ENCODE data around the gene KCNMB3. TPM values are rescaled to one million over a fixed set of nuclear protein-coding genes. Genes with fewer than 3 reads are reported as not detected.

KCNMB3 gene
- total RNA-seq, 1 donor from 2014 or later = 0.75 TPM

DNA sequence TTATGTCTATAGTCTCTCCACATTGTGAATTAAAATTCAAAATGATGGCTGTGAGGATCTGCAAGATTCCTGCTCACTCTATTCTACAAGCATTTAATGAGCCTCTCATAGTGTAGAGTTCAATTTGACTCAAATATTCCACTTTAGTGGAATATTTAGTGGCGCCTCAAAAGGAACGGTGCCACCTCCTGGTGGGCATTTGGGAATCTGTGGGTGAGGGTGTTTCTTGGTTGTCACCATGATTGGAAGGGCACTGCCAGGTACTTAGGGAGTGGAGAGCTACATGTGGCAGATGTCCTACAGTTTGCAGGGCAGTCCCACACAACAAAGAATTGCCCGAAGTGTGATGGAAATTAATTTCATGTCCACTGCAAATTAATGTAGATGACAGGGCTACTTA lies 21.5 kb upstream of the KCNMB3 start:
- no peak overlapping the region for H3K4me3 Mint-ChIP-seq (ENCODE audit: unreplicated experiment)
- H3K36me3 Mint-ChIP-seq (ENCODE audit: low read depth, unreplicated experiment) = no peaks in the 10 kb centered on the region
- no peak for FAIRE-seq
- peaks cover 4% of the 10 kb centered on the region for H3K4me1 Mint-ChIP-seq (ENCODE audit: low read depth, unreplicated experiment)
- H4K20me1 ChIP-seq (ENCODE audit: insufficient read depth, low read length) = no peaks in the 10 kb centered on the region
- no peaks in the 10 kb centered on the region for H3K36me3 ChIP-seq (ENCODE audit: insufficient read depth, low read length)
- no peaks in the 10 kb centered on the region for H3K9me3 Mint-ChIP-seq (ENCODE audit: unreplicated experiment)
- H3K79me2 ChIP-seq (ENCODE audit: insufficient read depth, low read length) = no peaks in the 10 kb centered on the region
- H3K4me1 ChIP-seq (ENCODE audit: insufficient read depth, low read length) = no peaks in the 10 kb centered on the region
- H2AFZ ChIP-seq (ENCODE audit: low read depth, low read length) = no peak overlapping the region
- no peaks in the 10 kb centered on the region for H3K27me3 Mint-ChIP-seq (ENCODE audit: low read depth, unreplicated experiment)
- H3K27me3 ChIP-seq (ENCODE audit: insufficient read depth, low read length) = no peaks in the 10 kb centered on the region
- TF ChIP-seq, protein P1, sequence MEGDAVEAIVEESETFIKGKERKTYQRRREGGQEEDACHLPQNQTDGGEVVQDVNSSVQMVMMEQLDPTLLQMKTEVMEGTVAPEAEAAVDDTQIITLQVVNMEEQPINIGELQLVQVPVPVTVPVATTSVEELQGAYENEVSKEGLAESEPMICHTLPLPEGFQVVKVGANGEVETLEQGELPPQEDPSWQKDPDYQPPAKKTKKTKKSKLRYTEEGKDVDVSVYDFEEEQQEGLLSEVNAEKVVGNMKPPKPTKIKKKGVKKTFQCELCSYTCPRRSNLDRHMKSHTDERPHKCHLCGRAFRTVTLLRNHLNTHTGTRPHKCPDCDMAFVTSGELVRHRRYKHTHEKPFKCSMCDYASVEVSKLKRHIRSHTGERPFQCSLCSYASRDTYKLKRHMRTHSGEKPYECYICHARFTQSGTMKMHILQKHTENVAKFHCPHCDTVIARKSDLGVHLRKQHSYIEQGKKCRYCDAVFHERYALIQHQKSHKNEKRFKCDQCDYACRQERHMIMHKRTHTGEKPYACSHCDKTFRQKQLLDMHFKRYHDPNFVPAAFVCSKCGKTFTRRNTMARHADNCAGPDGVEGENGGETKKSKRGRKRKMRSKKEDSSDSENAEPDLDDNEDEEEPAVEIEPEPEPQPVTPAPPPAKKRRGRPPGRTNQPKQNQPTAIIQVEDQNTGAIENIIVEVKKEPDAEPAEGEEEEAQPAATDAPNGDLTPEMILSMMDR (IDR thresholded peaks at IDR 0.05; ENCODE audit: insufficient read depth, low read depth, low read length) = no peak
- TF ChIP-seq EZH2 (IDR thresholded peaks at IDR 0.05; ENCODE audit: insufficient read depth, low read length) = no peak
- no peak for DNase-seq (ENCODE audit: low read depth)
- no peak overlapping the region for H3K4me2 ChIP-seq (ENCODE audit: low read length)
- no peak overlapping the region for H3K27ac Mint-ChIP-seq (ENCODE audit: unreplicated experiment)
- no peaks in the 10 kb centered on the region for H3K9me3 ChIP-seq (ENCODE audit: insufficient read depth, low read depth, low read length)
- H3K9ac ChIP-seq (ENCODE audit: low read length) = no peak overlapping the region
- H3K4me3 ChIP-seq (ENCODE audit: insufficient read depth, low read depth, low read length) = no peak overlapping the region
- no peak overlapping the region for H3K27ac ChIP-seq (ENCODE audit: low read depth, low read length)

DNA sequence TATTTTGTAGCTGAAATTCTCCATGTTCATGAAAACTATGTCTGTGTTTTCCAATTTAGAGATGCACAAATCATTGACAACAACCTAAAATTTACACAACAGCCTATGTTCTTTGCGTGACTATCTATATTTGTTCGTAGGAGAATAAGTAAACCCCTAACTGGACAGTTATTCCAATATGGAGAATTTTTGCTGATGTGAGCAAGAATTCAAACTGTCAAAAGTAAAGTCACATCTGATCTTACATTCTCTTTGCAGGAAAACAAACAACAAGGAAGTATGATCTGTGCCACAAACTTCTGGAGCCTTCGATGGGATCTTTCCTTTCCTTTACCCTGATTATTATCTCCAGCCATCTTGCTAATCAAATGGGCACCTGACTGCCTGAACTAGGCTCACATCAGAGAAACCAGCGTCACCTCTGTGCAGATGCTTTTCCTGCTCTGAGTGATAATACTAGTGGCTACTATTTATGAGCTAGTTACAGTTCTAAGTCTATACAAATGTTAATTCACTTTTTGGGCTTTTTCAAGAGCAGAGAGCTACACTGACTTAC lies 18.3 kb upstream of the KCNMB3 start:
- Mint-ChIP-seq H3K27ac (ENCODE audit: unreplicated experiment) (no peak overlapping the region), H3K9me3 (ENCODE audit: unreplicated experiment) (no peaks in the 10 kb centered on the region), H3K4me1 (ENCODE audit: low read depth, unreplicated experiment) (peaks cover 4% of the 10 kb centered on the region), H3K36me3 (ENCODE audit: low read depth, unreplicated experiment) (no peaks in the 10 kb centered on the region), H3K4me3 (ENCODE audit: unreplicated experiment) (no peak overlapping the region), H3K27me3 (ENCODE audit: low read depth, unreplicated experiment) (peaks cover 6% of the 10 kb centered on the region)
- no peaks in the 10 kb centered on the region for H4K20me1 ChIP-seq (ENCODE audit: insufficient read depth, low read length)
- DNase-seq (ENCODE audit: low read depth) (no peak), FAIRE-seq (no peak)
- no peaks in the 10 kb centered on the region for H3K27me3 ChIP-seq (ENCODE audit: insufficient read depth, low read length)
- H3K9me3 ChIP-seq (ENCODE audit: insufficient read depth, low read depth, low read length) = no peaks in the 10 kb centered on the region
- no peak overlapping the region for H2AFZ ChIP-seq (ENCODE audit: low read depth, low read length)
- H3K9ac ChIP-seq (ENCODE audit: low read length) = no peak overlapping the region
- H3K79me2 ChIP-seq (ENCODE audit: insufficient read depth, low read length) = no peaks in the 10 kb centered on the region
- H3K36me3 ChIP-seq (ENCODE audit: insufficient read depth, low read length) = no peaks in the 10 kb centered on the region
- H3K4me1 ChIP-seq (ENCODE audit: insufficient read depth, low read length) = no peaks in the 10 kb centered on the region
- TF ChIP-seq, protein P1 (IDR thresholded peaks at IDR 0.05; ENCODE audit: insufficient read depth, low read depth, low read length) = no peak
- no peak for TF ChIP-seq EZH2 (IDR thresholded peaks at IDR 0.05; ENCODE audit: insufficient read depth, low read length)
- no peak overlapping the region for H3K4me2 ChIP-seq (ENCODE audit: low read length)
- no peak overlapping the region for H3K27ac ChIP-seq (ENCODE audit: low read depth, low read length)
- H3K4me3 ChIP-seq (ENCODE audit: insufficient read depth, low read depth, low read length) = no peak overlapping the region

DNA sequence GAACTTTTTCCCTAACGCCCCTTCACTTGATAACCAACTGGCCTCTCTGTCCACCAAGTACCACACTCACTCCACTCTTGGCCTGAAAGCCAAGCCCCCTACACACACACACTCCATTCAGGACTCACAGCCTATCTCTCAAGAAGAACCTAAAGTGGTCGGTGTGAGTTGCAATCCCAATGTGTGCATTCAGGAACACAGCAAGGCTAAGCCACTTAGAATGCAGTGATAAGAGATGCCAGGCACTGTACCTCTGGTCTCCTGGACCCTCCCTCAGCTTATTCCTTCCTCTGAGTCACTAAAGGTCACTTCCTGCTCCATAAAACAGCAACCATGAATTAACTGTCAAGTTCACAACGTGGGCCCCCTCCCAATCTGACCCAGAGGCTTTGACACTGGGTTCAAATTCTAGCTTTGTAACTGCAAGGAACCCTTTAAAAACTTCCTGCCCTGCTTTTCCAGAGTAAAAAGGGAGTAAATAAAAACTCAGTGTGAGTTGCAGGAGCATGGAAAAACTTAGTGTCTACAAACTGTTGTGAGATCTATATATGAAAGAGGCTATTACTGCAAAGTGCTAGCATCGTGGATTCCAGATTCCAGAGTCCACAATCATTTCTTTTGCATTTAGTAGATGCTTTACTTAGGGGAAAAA lies 17.6 kb upstream of the KCNMB3 start:
- FAIRE-seq = no peak
- Histone ChIP-seq H4K20me1 (ENCODE audit: insufficient read depth, low read length) (no peaks in the 10 kb centered on the region), H3K9me3 (ENCODE audit: insufficient read depth, low read depth, low read length) (no peaks in the 10 kb centered on the region), H3K9ac (ENCODE audit: low read length) (no peak overlapping the region), H3K4me2 (ENCODE audit: low read length) (no peak overlapping the region), H3K4me1 (ENCODE audit: insufficient read depth, low read length) (no peaks in the 10 kb centered on the region), H3K27me3 (ENCODE audit: insufficient read depth, low read length) (no peaks in the 10 kb centered on the region), H3K79me2 (ENCODE audit: insufficient read depth, low read length) (no peaks in the 10 kb centered on the region), H3K36me3 (ENCODE audit: insufficient read depth, low read length) (no peaks in the 10 kb centered on the region), H3K4me3 (ENCODE audit: insufficient read depth, low read depth, low read length) (no peak overlapping the region), H3K27ac (ENCODE audit: low read depth, low read length) (no peak overlapping the region), H2AFZ (ENCODE audit: low read depth, low read length) (no peak overlapping the region)
- Mint-ChIP-seq H3K27ac (ENCODE audit: unreplicated experiment) (no peak overlapping the region), H3K9me3 (ENCODE audit: unreplicated experiment) (no peaks in the 10 kb centered on the region), H3K4me1 (ENCODE audit: low read depth, unreplicated experiment) (peaks cover 4% of the 10 kb centered on the region), H3K4me3 (ENCODE audit: unreplicated experiment) (no peak overlapping the region), H3K27me3 (ENCODE audit: low read depth, unreplicated experiment) (peaks cover 6% of the 10 kb centered on the region), H3K36me3 (ENCODE audit: low read depth, unreplicated experiment) (no peaks in the 10 kb centered on the region)
- DNase-seq (ENCODE audit: low read depth) = no peak
- no peak for TF ChIP-seq EZH2 (IDR thresholded peaks at IDR 0.05; ENCODE audit: insufficient read depth, low read length)
- TF ChIP-seq, protein P1 (IDR thresholded peaks at IDR 0.05; ENCODE audit: insufficient read depth, low read depth, low read length) = no peak

All from astrocyte (in vitro differentiated cells and primary cell).